HepG2 (cell line): ENCODE data around the gene SDK2. TPM values are rescaled to one million over a fixed set of nuclear protein-coding genes. Genes with fewer than 3 reads are reported as not detected.
A peak's percentile ranks its signal among the peaks of the same experiment; 100 is the strongest.

Experiments
- ATAC-seq: fragments of 200-7000 bp; cut with Tn5 transposase; 3 replicates; pipeline ENCODE4 v1.9.1; 2020; ENCODE audit warnings: mild to moderate bottlenecking, moderate library complexity
- BruUV-seq: library from RNA; stranded (reverse); fragments of 400-500 nt; replicated peaks from 2 replicates; lab custom pipeline; 2021; lab: Mats Ljungman, UMichigan
- CTCF ChIA-PET: fragments of 300-600 bp; formaldehyde crosslinking; extraction: SDS; loops from one replicate; lab custom pipeline; 2021; ENCODE audit warnings: low total read pairs, inconsistent platforms, low intra/inter-chr PET ratio; lab: Yijun Ruan, JAX
- POLR2A ChIA-PET: fragments of 350-600 bp; sonication (Branson Sonifier 250); formaldehyde crosslinking; loops from one replicate; lab custom pipeline; 2020; ENCODE audit warnings: antibody characterized with exemption, inconsistent platforms; lab: Yijun Ruan, JAX
- DNase-seq: peaks from one replicate; pipeline ENCODE4 v3.0.0-alpha.2; 2015; ENCODE audit warnings: low spot score
- FAIRE-seq: peaks from 3 replicates; lab custom pipeline; 2011; peaks lifted over from hg19 to GRCh38; lab: Jason Lieb, UNC
- H2AFZ ChIP-seq: one replicate; pipeline ENCODE4 v1.6.1; 2011; ENCODE audit warnings: low read length, inconsistent platforms
- H3K27ac ChIP-seq: fragments of 300-600 bp; 3 replicates; pipeline ENCODE4 v1.8.0; 2011; ENCODE audit warnings: mixed run types, mild to moderate bottlenecking, mixed read lengths, low read length, inconsistent platforms; ENCODE audit not compliant: insufficient read depth; ENCODE audit errors: extremely low read length
- H3K27me3 ChIP-seq, 2 experiments: fragments of 200-600 bp in 1 of 2; 2 replicates in 1 of 2; 3 replicates in 1 of 2; pipeline versions ENCODE4 v1.6.0 to v1.8.0; 2011; ENCODE audit warnings: low read length in 2 of 2, mild to moderate bottlenecking in 2 of 2, moderate library complexity in 2 of 2, inconsistent platforms in 1 of 2; ENCODE audit not compliant: insufficient read depth in 2 of 2, control insufficient read depth in 1 of 2
- H3K36me3 ChIP-seq, 2 experiments: fragments of 200-600 bp in 1 of 2; replicated peaks in 1 of 2; 2 replicates in 1 of 2; 3 replicates in 1 of 2; pipeline versions ENCODE4 v1.5.1 to v1.8.0; 2011; ENCODE audit warnings: low read length in 2 of 2, inconsistent platforms in 1 of 2; ENCODE audit not compliant: insufficient read depth in 2 of 2, control insufficient read depth in 1 of 2
- H3K4me1 ChIP-seq: 2 replicates; pipeline ENCODE4 v1.5.1; 2012; ENCODE audit warnings: low read length, inconsistent platforms; ENCODE audit not compliant: insufficient read depth
- H3K4me2 ChIP-seq: 2 replicates; pipeline ENCODE4 v1.6.0; 2011; ENCODE audit warnings: low read depth, low read length, inconsistent platforms
- H3K4me3 ChIP-seq, 3 experiments: fragments of 200-600 bp in 1 of 3; sonication (generic), shearing (Covaris generic) in 1 of 3; replicated peaks in 1 of 3; 2 replicates each; pipeline ENCODE4 v1.5.1; 2011 to 2016; ENCODE audit warnings: low read length in 3 of 3, inconsistent platforms in 2 of 3, low read depth in 2 of 3, mild to moderate bottlenecking in 2 of 3, control low read depth in 1 of 3, mixed read lengths in 1 of 3; ENCODE audit not compliant: insufficient read depth in 1 of 3
- H3K79me2 ChIP-seq: one replicate; pipeline ENCODE4 v1.6.1; 2011; ENCODE audit warnings: low read length, inconsistent platforms; ENCODE audit not compliant: insufficient read depth
- H3K9ac ChIP-seq: 2 replicates; pipeline ENCODE4 v1.6.0; 2011; ENCODE audit warnings: mild to moderate bottlenecking, low read depth, low read length, inconsistent platforms; ENCODE audit not compliant: insufficient read depth
- H3K9me3 ChIP-seq: 2 replicates; pipeline ENCODE4 v1.5.1; 2012; ENCODE audit warnings: mild to moderate bottlenecking, low read length
- H4K20me1 ChIP-seq: 2 replicates; pipeline ENCODE4 v1.6.0; 2011; ENCODE audit warnings: inconsistent platforms, mild to moderate bottlenecking, low read length, moderate library complexity; ENCODE audit not compliant: insufficient read depth
- RXRA ChIP-seq: sonication (generic); formaldehyde crosslinking; IDR thresholded peaks from 2 replicates; pipeline ENCODE4 v1.5.1; 2020; ENCODE audit warnings: missing genetic modification reagents
- SP1 ChIP-seq, 2 experiments: fragments of 450-650 bp in 1 of 2; sonication (generic) in 1 of 2; formaldehyde crosslinking in 1 of 2; IDR thresholded peaks; 2 replicates each; pipeline versions ENCODE4 v1.4.0 to v1.6.1; 2016 to 2020; ENCODE audit warnings: missing genetic modification reagents in 1 of 2
- TAF1 ChIP-seq: sonication (generic); formaldehyde crosslinking; IDR thresholded peaks from 2 replicates; pipeline ENCODE4 v1.4.0; 2020; ENCODE audit warnings: missing genetic modification reagents
- TGIF2 ChIP-seq: IDR thresholded peaks from 2 replicates; pipeline ENCODE4 v1.6.1; 2016; ENCODE audit warnings: control low read depth, missing compliant biosample characterization
- ZFX ChIP-seq: sonication (generic); formaldehyde crosslinking; IDR thresholded peaks from 2 replicates; pipeline ENCODE4 v1.4.0; 2020; ENCODE audit warnings: mild to moderate bottlenecking, low read depth, missing genetic modification reagents, moderate library complexity
- ZNF207 ChIP-seq: fragments of 450-650 bp; IDR thresholded peaks from 2 replicates; pipeline ENCODE4 v1.6.1; 2016; ENCODE audit warnings: antibody characterized with exemption, borderline replicate concordance
- ZNF788 ChIP-seq: sonication (generic); formaldehyde crosslinking; IDR thresholded peaks from 2 replicates; pipeline ENCODE4 v1.5.0; 2020; ENCODE audit warnings: mild to moderate bottlenecking, missing genetic modification reagents, borderline replicate concordance
- WGBS: methylation state at CpG from one replicate; pipeline ENCODE4 v1.1.6; 2017; ENCODE audit warnings: low lambda C conversion rate; 5-methylcytosine and 5-hydroxymethylcytosine counted together
- in situ Hi-C: cut with HindIII; loops from 2 replicates; pipeline ENCODE4 v1.10.0; 2017; ENCODE audit warnings: low pct_unique_long_range_greater_than_20kb; ENCODE audit not compliant: extremely low pct_ligation_motif_present
- intact Hi-C: fragments of 100-400 bp; cut with micrococcal nuclease; formaldehyde crosslinking; loops from one replicate; pipeline ENCODE4 v1.10.0; 2022; ENCODE audit not compliant: unreplicated experiment
- polyA plus RNA-seq, 8 experiments: library from polyadenylated mRNA; depleted of rRNA in 3 of 8; stranded (reverse) in 7 of 8; unstranded in 1 of 8; fragments of >200 nt; fragmentation: Illumina TruSeq in 4 of 8; extraction: Trizol in 4 of 8; gene quantifications; 2 replicates each; pipeline versions ENCODE4 v1.2.1 to v1.2.3, GENCODE V29; 2011 to 2016; ENCODE audit warnings: low read depth in 4 of 8, missing spikeins in 1 of 8, mixed read lengths in 1 of 8; ENCODE audit not compliant: insufficient read depth in 1 of 8
- total RNA-seq, 5 experiments: library from RNA; depleted of rRNA; stranded (reverse); fragments of >200 nt; fragmentation: Illumina TruSeq; extraction: Trizol; gene quantifications; 2 replicates each; pipeline ENCODE4 v1.2.3, GENCODE V29; 2016; ENCODE audit warnings: low read depth in 1 of 5
- TF ChIP-seq, protein P1 (sequence below): sonication (generic); formaldehyde crosslinking; IDR thresholded peaks from 2 replicates; pipeline ENCODE4 v1.4.0; 2020; ENCODE audit warnings: missing genetic modification reagents
- TF ChIP-seq, protein P2 (sequence below): sonication (generic); formaldehyde crosslinking; IDR thresholded peaks from 2 replicates; pipeline ENCODE4 v1.5.1; 2020; ENCODE audit warnings: mild to moderate bottlenecking, missing genetic modification reagents, moderate library complexity
- TF ChIP-seq, protein P3 (sequence below): sonication (generic); formaldehyde crosslinking; IDR thresholded peaks from 2 replicates; pipeline ENCODE4 v1.9.0; 2022; ENCODE audit warnings: missing genetic modification reagents, mild to moderate bottlenecking, borderline replicate concordance
- TF ChIP-seq, protein P4 (sequence below): sonication (generic); formaldehyde crosslinking; IDR thresholded peaks from 2 replicates; pipeline ENCODE4 v1.4.0; 2020; ENCODE audit warnings: missing genetic modification reagents

SDK2 gene
- total and polyA plus RNA-seq, 2 of the 13 experiments (the other 11 are each of a cell fraction or from before 2014, with no cell fraction given): not detected

DNA sequence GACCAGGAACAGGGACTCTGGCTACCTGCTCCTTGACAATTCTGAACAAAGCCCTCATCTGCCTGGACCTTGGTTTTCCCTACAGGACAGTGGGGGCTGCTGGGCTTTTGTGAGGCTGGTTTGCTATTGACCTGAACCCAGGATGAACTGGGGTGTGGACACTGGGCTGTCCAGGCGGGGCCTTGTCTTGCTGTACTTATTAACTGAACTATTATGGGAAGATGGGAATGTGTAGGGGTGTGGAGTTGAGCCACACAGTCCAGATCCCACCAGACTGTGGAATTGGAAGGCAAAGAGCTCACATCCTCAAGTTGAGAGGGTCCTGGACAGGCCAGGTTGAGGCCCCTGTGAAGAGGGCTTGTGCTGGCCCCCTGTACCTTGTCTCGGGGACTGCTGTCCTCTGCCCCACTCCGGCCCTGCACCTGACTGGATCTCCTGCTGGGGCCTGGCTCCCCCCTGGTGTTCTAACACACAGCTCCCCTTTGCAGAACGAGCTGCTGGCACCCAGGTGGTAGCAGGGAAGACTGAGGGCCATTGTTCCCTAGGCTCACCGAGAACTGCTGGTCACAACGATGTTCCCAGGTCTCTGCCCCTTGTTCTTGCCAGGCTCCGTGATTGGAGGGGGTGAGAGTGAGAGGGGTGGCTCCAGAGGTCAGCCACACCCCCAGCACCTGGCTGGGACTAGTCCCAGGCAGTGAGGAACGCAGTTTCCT, 280.6 kb downstream of the SDK2 start:
- H3K9me3 ChIP-seq: no peaks in the 10 kb centered on the region
- peak; percentile 24 for ATAC-seq
- FAIRE-seq: no peak
- no peak overlapping the region for H3K27ac ChIP-seq
- ChIA-PET CTCF (interaction anchor here (1.9 kb wide), 1 partner anchor 108 kb away, joined by 4 read pairs; no protein-coding TSS in a partner anchor), POLR2A (interaction anchor here (1.1 to 3.1 kb wide), 2 partner anchors 102 to 114 kb away, joined by 3 to 11 read pairs; partner anchors contain the start of gene CPSF4L)
- no peaks in the 10 kb centered on the region for H4K20me1 ChIP-seq
- intact Hi-C loops: no loop called here
- peaks cover 25 to 85% of the 10 kb centered on the region in 2 experiments for H3K27me3 ChIP-seq
- no peaks in the 10 kb centered on the region for H3K36me3 ChIP-seq
- no peak overlapping the region for H3K9ac ChIP-seq
- H2AFZ ChIP-seq: no peak overlapping the region
- BruUV-seq: no TSS peak
- peak; percentile 49 for DNase-seq
- H3K79me2 ChIP-seq: no peaks in the 10 kb centered on the region
- H3K4me2 ChIP-seq: peak overlapping the region; percentile 44
- no peak overlapping the region; a peak in 1 of 6 replicates for H3K4me3 ChIP-seq
- peaks cover 68% of the 10 kb centered on the region for H3K4me1 ChIP-seq
- in situ Hi-C loops: loop anchor here (5.0 kb wide), 1 partner anchor 51 kb away; the partner anchor contains the start of gene CDC42EP4
- WGBS: 0% methylated on average over 8 of the region's 8 CpGs
- TF ChIP-seq SP1 (IDR thresholded peaks at IDR 0.05) (no peak), SP1 (CRISPR knock-in tag; IDR thresholded peaks at IDR 0.05) (no peak), ZNF788 (CRISPR knock-in tag) (0 out of 2 replicates have a peak, but pooled peaks have one; percentile 35), TGIF2 (CRISPR knock-in tag) (0 out of 2 replicates have a peak, but pooled peaks have one; percentile 40), ZNF207 (no peak), RXRA (CRISPR knock-in tag) (no peak), ZFX (peak; percentile 15; the same call in 1 of the 2 replicates), TAF1 (peak; percentile 27; the same call in 1 of the 2 replicates)
- TF ChIP-seq, protein P1, sequence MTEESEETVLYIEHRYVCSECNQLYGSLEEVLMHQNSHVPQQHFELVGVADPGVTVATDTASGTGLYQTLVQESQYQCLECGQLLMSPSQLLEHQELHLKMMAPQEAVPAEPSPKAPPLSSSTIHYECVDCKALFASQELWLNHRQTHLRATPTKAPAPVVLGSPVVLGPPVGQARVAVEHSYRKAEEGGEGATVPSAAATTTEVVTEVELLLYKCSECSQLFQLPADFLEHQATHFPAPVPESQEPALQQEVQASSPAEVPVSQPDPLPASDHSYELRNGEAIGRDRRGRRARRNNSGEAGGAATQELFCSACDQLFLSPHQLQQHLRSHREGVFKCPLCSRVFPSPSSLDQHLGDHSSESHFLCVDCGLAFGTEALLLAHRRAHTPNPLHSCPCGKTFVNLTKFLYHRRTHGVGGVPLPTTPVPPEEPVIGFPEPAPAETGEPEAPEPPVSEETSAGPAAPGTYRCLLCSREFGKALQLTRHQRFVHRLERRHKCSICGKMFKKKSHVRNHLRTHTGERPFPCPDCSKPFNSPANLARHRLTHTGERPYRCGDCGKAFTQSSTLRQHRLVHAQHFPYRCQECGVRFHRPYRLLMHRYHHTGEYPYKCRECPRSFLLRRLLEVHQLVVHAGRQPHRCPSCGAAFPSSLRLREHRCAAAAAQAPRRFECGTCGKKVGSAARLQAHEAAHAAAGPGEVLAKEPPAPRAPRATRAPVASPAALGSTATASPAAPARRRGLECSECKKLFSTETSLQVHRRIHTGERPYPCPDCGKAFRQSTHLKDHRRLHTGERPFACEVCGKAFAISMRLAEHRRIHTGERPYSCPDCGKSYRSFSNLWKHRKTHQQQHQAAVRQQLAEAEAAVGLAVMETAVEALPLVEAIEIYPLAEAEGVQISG: 0 out of 2 replicates have a peak, but pooled peaks have one; percentile 9
- TF ChIP-seq, protein P2, sequence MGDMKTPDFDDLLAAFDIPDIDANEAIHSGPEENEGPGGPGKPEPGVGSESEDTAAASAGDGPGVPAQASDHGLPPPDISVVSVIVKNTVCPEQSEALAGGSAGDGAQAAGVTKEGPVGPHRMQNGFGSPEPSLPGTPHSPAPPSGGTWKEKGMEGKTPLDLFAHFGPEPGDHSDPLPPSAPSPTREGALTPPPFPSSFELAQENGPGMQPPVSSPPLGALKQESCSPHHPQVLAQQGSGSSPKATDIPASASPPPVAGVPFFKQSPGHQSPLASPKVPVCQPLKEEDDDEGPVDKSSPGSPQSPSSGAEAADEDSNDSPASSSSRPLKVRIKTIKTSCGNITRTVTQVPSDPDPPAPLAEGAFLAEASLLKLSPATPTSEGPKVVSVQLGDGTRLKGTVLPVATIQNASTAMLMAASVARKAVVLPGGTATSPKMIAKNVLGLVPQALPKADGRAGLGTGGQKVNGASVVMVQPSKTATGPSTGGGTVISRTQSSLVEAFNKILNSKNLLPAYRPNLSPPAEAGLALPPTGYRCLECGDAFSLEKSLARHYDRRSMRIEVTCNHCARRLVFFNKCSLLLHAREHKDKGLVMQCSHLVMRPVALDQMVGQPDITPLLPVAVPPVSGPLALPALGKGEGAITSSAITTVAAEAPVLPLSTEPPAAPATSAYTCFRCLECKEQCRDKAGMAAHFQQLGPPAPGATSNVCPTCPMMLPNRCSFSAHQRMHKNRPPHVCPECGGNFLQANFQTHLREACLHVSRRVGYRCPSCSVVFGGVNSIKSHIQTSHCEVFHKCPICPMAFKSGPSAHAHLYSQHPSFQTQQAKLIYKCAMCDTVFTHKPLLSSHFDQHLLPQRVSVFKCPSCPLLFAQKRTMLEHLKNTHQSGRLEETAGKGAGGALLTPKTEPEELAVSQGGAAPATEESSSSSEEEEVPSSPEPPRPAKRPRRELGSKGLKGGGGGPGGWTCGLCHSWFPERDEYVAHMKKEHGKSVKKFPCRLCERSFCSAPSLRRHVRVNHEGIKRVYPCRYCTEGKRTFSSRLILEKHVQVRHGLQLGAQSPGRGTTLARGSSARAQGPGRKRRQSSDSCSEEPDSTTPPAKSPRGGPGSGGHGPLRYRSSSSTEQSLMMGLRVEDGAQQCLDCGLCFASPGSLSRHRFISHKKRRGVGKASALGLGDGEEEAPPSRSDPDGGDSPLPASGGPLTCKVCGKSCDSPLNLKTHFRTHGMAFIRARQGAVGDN (CRISPR knock-in tag): peak; percentile 47
- TF ChIP-seq, protein P3, sequence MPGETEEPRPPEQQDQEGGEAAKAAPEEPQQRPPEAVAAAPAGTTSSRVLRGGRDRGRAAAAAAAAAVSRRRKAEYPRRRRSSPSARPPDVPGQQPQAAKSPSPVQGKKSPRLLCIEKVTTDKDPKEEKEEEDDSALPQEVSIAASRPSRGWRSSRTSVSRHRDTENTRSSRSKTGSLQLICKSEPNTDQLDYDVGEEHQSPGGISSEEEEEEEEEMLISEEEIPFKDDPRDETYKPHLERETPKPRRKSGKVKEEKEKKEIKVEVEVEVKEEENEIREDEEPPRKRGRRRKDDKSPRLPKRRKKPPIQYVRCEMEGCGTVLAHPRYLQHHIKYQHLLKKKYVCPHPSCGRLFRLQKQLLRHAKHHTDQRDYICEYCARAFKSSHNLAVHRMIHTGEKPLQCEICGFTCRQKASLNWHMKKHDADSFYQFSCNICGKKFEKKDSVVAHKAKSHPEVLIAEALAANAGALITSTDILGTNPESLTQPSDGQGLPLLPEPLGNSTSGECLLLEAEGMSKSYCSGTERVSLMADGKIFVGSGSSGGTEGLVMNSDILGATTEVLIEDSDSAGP (CRISPR knock-in tag): peak; percentile 23; the same call in 1 of the 2 replicates
- TF ChIP-seq, protein P4, sequence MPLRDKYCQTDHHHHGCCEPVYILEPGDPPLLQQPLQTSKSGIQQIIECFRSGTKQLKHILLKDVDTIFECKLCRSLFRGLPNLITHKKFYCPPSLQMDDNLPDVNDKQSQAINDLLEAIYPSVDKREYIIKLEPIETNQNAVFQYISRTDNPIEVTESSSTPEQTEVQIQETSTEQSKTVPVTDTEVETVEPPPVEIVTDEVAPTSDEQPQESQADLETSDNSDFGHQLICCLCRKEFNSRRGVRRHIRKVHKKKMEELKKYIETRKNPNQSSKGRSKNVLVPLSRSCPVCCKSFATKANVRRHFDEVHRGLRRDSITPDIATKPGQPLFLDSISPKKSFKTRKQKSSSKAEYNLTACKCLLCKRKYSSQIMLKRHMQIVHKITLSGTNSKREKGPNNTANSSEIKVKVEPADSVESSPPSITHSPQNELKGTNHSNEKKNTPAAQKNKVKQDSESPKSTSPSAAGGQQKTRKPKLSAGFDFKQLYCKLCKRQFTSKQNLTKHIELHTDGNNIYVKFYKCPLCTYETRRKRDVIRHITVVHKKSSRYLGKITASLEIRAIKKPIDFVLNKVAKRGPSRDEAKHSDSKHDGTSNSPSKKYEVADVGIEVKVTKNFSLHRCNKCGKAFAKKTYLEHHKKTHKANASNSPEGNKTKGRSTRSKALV (CRISPR knock-in tag): no peak
